ENCODE results near the gene MICAL2.

DNA sequence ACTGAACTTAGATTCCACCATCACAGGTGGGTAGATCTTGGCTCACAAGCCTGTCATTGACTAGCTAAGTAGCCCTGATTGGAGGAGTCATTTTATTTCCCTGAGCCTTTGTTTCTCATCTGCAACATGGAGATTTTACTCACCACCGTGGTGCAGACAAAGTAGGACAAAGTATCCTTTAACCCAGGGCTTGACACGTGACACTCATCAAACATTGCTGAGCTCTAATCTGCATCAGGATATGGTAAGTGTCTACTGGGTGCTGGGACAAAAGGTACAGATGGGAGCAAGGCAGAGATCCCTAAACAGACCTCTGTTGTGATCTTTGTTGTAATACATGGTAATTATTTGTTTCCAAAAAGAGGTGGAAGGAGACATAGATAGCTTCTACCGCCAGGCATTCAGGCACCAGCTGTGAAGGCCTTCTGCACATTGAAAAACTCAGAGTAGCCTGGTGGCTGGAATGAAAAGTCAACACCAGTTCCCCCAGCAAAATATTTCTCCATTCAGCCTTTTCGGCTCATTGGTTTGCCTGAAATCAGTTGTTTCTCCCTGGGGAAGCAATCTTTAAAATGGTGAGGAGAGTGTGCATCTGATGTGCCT is 18.3 kb upstream of the MICAL2 start:
- TF ChIP-seq, protein P1, sequence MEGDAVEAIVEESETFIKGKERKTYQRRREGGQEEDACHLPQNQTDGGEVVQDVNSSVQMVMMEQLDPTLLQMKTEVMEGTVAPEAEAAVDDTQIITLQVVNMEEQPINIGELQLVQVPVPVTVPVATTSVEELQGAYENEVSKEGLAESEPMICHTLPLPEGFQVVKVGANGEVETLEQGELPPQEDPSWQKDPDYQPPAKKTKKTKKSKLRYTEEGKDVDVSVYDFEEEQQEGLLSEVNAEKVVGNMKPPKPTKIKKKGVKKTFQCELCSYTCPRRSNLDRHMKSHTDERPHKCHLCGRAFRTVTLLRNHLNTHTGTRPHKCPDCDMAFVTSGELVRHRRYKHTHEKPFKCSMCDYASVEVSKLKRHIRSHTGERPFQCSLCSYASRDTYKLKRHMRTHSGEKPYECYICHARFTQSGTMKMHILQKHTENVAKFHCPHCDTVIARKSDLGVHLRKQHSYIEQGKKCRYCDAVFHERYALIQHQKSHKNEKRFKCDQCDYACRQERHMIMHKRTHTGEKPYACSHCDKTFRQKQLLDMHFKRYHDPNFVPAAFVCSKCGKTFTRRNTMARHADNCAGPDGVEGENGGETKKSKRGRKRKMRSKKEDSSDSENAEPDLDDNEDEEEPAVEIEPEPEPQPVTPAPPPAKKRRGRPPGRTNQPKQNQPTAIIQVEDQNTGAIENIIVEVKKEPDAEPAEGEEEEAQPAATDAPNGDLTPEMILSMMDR (conservative IDR thresholded peaks at IDR 0.05; ENCODE audit: low read depth, low read length) = no peak
- TF ChIP-seq EZH2 (IDR thresholded peaks at IDR 0.05; ENCODE audit: low read length, unreplicated experiment) (no peak), EZH2phosphoT487 (IDR thresholded peaks at IDR 0.05; ENCODE audit: borderline replicate concordance, low read length) (no peak)

Data from PC-3 (cell line).